Keratinocyte (primary cell): Measurements from ENCODE around the gene AFDN.

Experiments used
- CTCF ChIP-seq, 3 experiments: IDR thresholded peaks in 1 of 3; conservative IDR thresholded peaks in 1 of 3; optimal IDR thresholded peaks in 1 of 3; 2 replicates in 2 of 3; 3 replicates in 1 of 3; pipeline versions ENCODE3 to v1.5.1; 2011; ENCODE audit warnings: low read length in 3 of 3, mild to moderate bottlenecking in 3 of 3, moderate library complexity in 2 of 3, control low read depth in 1 of 3, inconsistent platforms in 1 of 3; ENCODE audit not compliant: insufficient read depth in 2 of 3; ENCODE audit errors: extremely low read depth in 1 of 3
- EZH2 ChIP-seq: IDR thresholded peaks from one replicate; pipeline ENCODE4 v1.6.1; 2012; ENCODE audit warnings: inconsistent platforms, mild to moderate bottlenecking, low read length, moderate library complexity

GRCh38 chr6:167861424-167861823 is 34.7 kb downstream of the AFDN start:
- TF ChIP-seq EZH2 (no peak), CTCF (optimal IDR thresholded peaks at IDR 0.05 in 1 of 3, IDR thresholded peaks at IDR 0.05 in 1 of 3, conservative IDR thresholded peaks at IDR 0.05 in 1 of 3; ENCODE audit: extremely low read depth in 1 of 3, insufficient read depth in 2 of 3, low read length in 3 of 3) (no peak)
